ENCODE measurements around the gene DAPL1. TPM values are rescaled to one million over a fixed set of nuclear protein-coding genes. Genes with fewer than 3 reads are reported as not detected.
"Not testable (repeated sequence)": the region's sequence is repeated elsewhere in the genome, so short reads cannot be mapped to it uniquely, and the experiment has no call there.

DAPL1 gene
- polyA plus RNA-seq, 1 experiment = not detected

- ChIA-PET CTCF (interaction anchor here (0.6 kb wide), 1 partner anchor 18 kb away, joined by 3 read pairs; no protein-coding TSS in a partner anchor), POLR2A (no interaction called here)
- TF ChIP-seq CTCF (IDR thresholded peaks at IDR 0.05; ENCODE audit: insufficient read depth, low read depth, low read length) = no peak
- Histone ChIP-seq H3K4me3 (ENCODE audit: low read depth, low read length) (no peak overlapping the region), H3K36me3 (ENCODE audit: control insufficient read depth, insufficient read depth, low read length) (no peaks in the 10 kb centered on the region), H3K27me3 (ENCODE audit: control insufficient read depth, insufficient read depth, low read length) (peaks cover 9% of the 10 kb centered on the region)
- DNase-seq (ENCODE audit: low read depth) = no peak
Observed at GRCh38 chr2:158845859-158846258, 50.7 kb downstream of the DAPL1 start.

- H3K27me3 ChIP-seq (ENCODE audit: control insufficient read depth, insufficient read depth, low read length); POLR2A ChIA-PET; DNase-seq (ENCODE audit: low read depth); H3K4me3 ChIP-seq (ENCODE audit: low read depth, low read length); CTCF ChIA-PET; H3K36me3 ChIP-seq (ENCODE audit: control insufficient read depth, insufficient read depth, low read length): not testable (repeated sequence)
Observed at GRCh38 chr2:158847526-158847925, 52.4 kb downstream of the DAPL1 start.

GRCh38 chr2:158848031-158848970 is 53.2 kb downstream of the DAPL1 start:
- CTCF ChIA-PET; H3K4me3 ChIP-seq (ENCODE audit: low read depth, low read length); H3K27me3 ChIP-seq (ENCODE audit: control insufficient read depth, insufficient read depth, low read length); H3K36me3 ChIP-seq (ENCODE audit: control insufficient read depth, insufficient read depth, low read length); POLR2A ChIA-PET; DNase-seq (ENCODE audit: low read depth): not testable (repeated sequence)

GRCh38 chr2:158860179-158860578 is 65.1 kb downstream of the DAPL1 start:
- H3K36me3 ChIP-seq (ENCODE audit: control insufficient read depth, insufficient read depth, low read length); H3K4me3 ChIP-seq (ENCODE audit: low read depth, low read length); H3K27me3 ChIP-seq (ENCODE audit: control insufficient read depth, insufficient read depth, low read length); POLR2A ChIA-PET; CTCF ChIA-PET: not testable (repeated sequence)
- peak; percentile 11 for DNase-seq (ENCODE audit: low read depth)

- DNase-seq (ENCODE audit: low read depth); H3K36me3 ChIP-seq (ENCODE audit: control insufficient read depth, insufficient read depth, low read length); CTCF ChIA-PET; POLR2A ChIA-PET; H3K27me3 ChIP-seq (ENCODE audit: control insufficient read depth, insufficient read depth, low read length); H3K4me3 ChIP-seq (ENCODE audit: low read depth, low read length): not testable (repeated sequence)
Observed at GRCh38 chr2:158861626-158862025, 66.5 kb downstream of the DAPL1 start.

GRCh38 chr2:158865469-158865868 is 70.4 kb downstream of the DAPL1 start:
- CTCF ChIA-PET; DNase-seq (ENCODE audit: low read depth); H3K27me3 ChIP-seq (ENCODE audit: control insufficient read depth, insufficient read depth, low read length); H3K36me3 ChIP-seq (ENCODE audit: control insufficient read depth, insufficient read depth, low read length); H3K4me3 ChIP-seq (ENCODE audit: low read depth, low read length); POLR2A ChIA-PET: not testable (repeated sequence)

Other genes starting within 250 kb of the DAPL1 start
- gene TANC1, start 173.3 kb downstream of the DAPL1 start, polyA plus RNA-seq (2011; rRNA removed) = 19.9 and 22.0 TPM in 2 replicates